SK-N-SH (cell line): Measurements from ENCODE around the gene PA2G4. TPM values are rescaled to one million over a fixed set of nuclear protein-coding genes. Genes with fewer than 3 reads are reported as not detected.

Experiments used
- CTCF ChIA-PET: fragments of 300-600, 350-600 bp; formaldehyde crosslinking; extraction: SDS; loops from one replicate; lab custom pipeline; 2021; lab: Yijun Ruan, JAX
- POLR2A ChIA-PET: fragments of 350-600 bp; sonication (Branson Sonifier 250); formaldehyde crosslinking; extraction: SDS; loops from one replicate; lab custom pipeline; 2020; ENCODE audit warnings: antibody characterized with exemption, inconsistent platforms; lab: Yijun Ruan, JAX
- DNase-seq: peaks from one replicate; pipeline ENCODE4 v3.0.0; 2012
- H2AFZ ChIP-seq: fragments of 200-600 bp; sonication (generic); 2 replicates; pipeline ENCODE4 v1.8.1; 2016; ENCODE audit warnings: antibody characterized with exemption, mild to moderate bottlenecking, low read depth
- H3F3A ChIP-seq: fragments of 200-600 bp; sonication (generic); replicated peaks from 2 replicates; pipeline ENCODE3; 2016; ENCODE audit warnings: antibody characterized with exemption, mild to moderate bottlenecking; ENCODE audit not compliant: insufficient read depth
- H3K27ac ChIP-seq, 2 experiments: fragments of 200-500 bp in 1 of 2; fragments of 200-600 bp in 1 of 2; sonication (Bioruptor generic) in 1 of 2; sonication (generic), shearing (Covaris generic) in 1 of 2; 2 replicates each; pipeline versions ENCODE4 v1.5.1 to v1.6.1; 2014 to 2016; ENCODE audit warnings: low read depth in 2 of 2, inconsistent platforms in 1 of 2, low read length in 1 of 2, mild to moderate bottlenecking in 1 of 2, mixed read lengths in 1 of 2
- H3K27me3 ChIP-seq: fragments of 200-600 bp; sonication (generic), shearing (Covaris generic); 2 replicates; pipeline ENCODE4 v1.6.1; 2016; ENCODE audit warnings: mixed run types; ENCODE audit not compliant: insufficient read depth
- H3K36me3 ChIP-seq, 2 experiments: fragments of 200-500 bp in 1 of 2; fragments of 200-600 bp in 1 of 2; sonication (Bioruptor generic) in 1 of 2; sonication (generic) in 1 of 2; replicated peaks in 1 of 2; 2 replicates each; pipeline versions ENCODE3 to v1.5.1; 2014 to 2016; ENCODE audit warnings: low read length in 1 of 2, mild to moderate bottlenecking in 1 of 2; ENCODE audit not compliant: insufficient read depth in 2 of 2, control insufficient read depth in 1 of 2
- H3K4me1 ChIP-seq, 2 experiments: fragments of 200-500 bp in 1 of 2; fragments of 200-600 bp in 1 of 2; sonication (Bioruptor generic) in 1 of 2; sonication (generic), shearing (Covaris generic) in 1 of 2; 2 replicates each; pipeline versions ENCODE4 v1.5.1 to v1.6.1; 2014 to 2016; ENCODE audit warnings: low read depth in 1 of 2, low read length in 1 of 2, mixed run types in 1 of 2; ENCODE audit not compliant: insufficient read depth in 2 of 2, control insufficient read depth in 1 of 2
- H3K4me2 ChIP-seq: fragments of 200-600 bp; sonication (generic), shearing (Covaris generic); 2 replicates; pipeline ENCODE4 v1.6.1; 2017; ENCODE audit warnings: mixed run types
- H3K4me3 ChIP-seq, 2 experiments: fragments of 200-500 bp in 1 of 2; fragments of 200-600 bp in 1 of 2; sonication (Bioruptor generic) in 1 of 2; sonication (generic), shearing (Covaris generic) in 1 of 2; 2 replicates each; pipeline versions ENCODE4 v1.5.1 to v1.8.1; 2014 to 2016; ENCODE audit warnings: low read depth in 2 of 2, inconsistent platforms in 1 of 2, low read length in 1 of 2, mild to moderate bottlenecking in 1 of 2, mixed read lengths in 1 of 2, moderate library complexity in 1 of 2
- H3K79me2 ChIP-seq: fragments of 200-600 bp; sonication (generic); 2 replicates; pipeline ENCODE4 v1.8.1; 2017; ENCODE audit warnings: mild to moderate bottlenecking; ENCODE audit not compliant: insufficient read depth
- H3K9ac ChIP-seq: fragments of 200-600 bp; sonication (generic); 2 replicates; pipeline ENCODE4 v1.6.1; 2017; ENCODE audit warnings: mixed run types
- H3K9me2 ChIP-seq: fragments of 200-600 bp; sonication (generic); 2 replicates; pipeline ENCODE4 v1.6.1; 2017; ENCODE audit warnings: mixed run types
- H3K9me3 ChIP-seq: fragments of 200-600 bp; sonication (generic); 2 replicates; pipeline ENCODE4 v1.6.1; 2017; ENCODE audit warnings: mixed run types, mild to moderate bottlenecking, moderate library complexity
- H4K20me1 ChIP-seq: fragments of 200-600 bp; sonication (generic); 2 replicates; pipeline ENCODE4 v1.6.1; 2017; ENCODE audit warnings: mild to moderate bottlenecking, mixed run types; ENCODE audit not compliant: insufficient read depth
- CHD2 ChIP-seq: fragments of 150-350 bp; IDR thresholded peaks from 2 replicates; pipeline ENCODE4 v1.6.1; 2018; ENCODE audit warnings: low read length; ENCODE audit not compliant: partially characterized antibody
- FOSL2 ChIP-seq: IDR thresholded peaks from 2 replicates; pipeline ENCODE4 v1.4.0; 2012; ENCODE audit warnings: low read depth, mild to moderate bottlenecking, moderate library complexity, borderline replicate concordance
- FOXJ3 ChIP-seq: sonication (generic); formaldehyde crosslinking; IDR thresholded peaks from 2 replicates; pipeline ENCODE4 v1.5.1; 2020; ENCODE audit warnings: mild to moderate bottlenecking, missing genetic modification reagents
- GATA2 ChIP-seq: sonication (generic); formaldehyde crosslinking; IDR thresholded peaks from 2 replicates; pipeline ENCODE4 v1.5.0; 2020; ENCODE audit warnings: mild to moderate bottlenecking, missing genetic modification reagents
- PBX3 ChIP-seq: IDR thresholded peaks from 2 replicates; pipeline ENCODE4; 2012
- RCOR1 ChIP-seq: fragments of 150-350 bp; IDR thresholded peaks from 2 replicates; pipeline ENCODE4 v1.6.1; 2017; ENCODE audit warnings: antibody characterized with exemption, low read length
- REST ChIP-seq: IDR thresholded peaks from 2 replicates; pipeline ENCODE4 v1.6.1; 2012; ENCODE audit warnings: mild to moderate bottlenecking, low read depth, low read length, moderate library complexity
- RFX5 ChIP-seq: IDR thresholded peaks from 2 replicates; pipeline ENCODE4 v1.6.1; 2012; ENCODE audit warnings: mild to moderate bottlenecking, improper control_type of control experiment, low read length
- SMC3 ChIP-seq: IDR thresholded peaks from 2 replicates; pipeline ENCODE4 v1.6.1; 2012; ENCODE audit warnings: low read depth, low read length, improper control_type of control experiment
- TEAD4 ChIP-seq: IDR thresholded peaks from 2 replicates; pipeline ENCODE4 v1.4.0; 2012; ENCODE audit warnings: mild to moderate bottlenecking, borderline replicate concordance; ENCODE audit not compliant: insufficient read depth
- USF2 ChIP-seq: fragments of 150-350 bp; IDR thresholded peaks from 2 replicates; pipeline ENCODE4 v1.6.1; 2017; ENCODE audit warnings: antibody characterized with exemption, low read length, low read depth, borderline replicate concordance
- WGBS: methylation state at CpG from one replicate; pipeline ENCODE4 v1.1.6; 2017; ENCODE audit warnings: low lambda C conversion rate; 5-methylcytosine and 5-hydroxymethylcytosine counted together
- polyA plus RNA-seq, 3 experiments: library from polyadenylated mRNA; depleted of rRNA; stranded (reverse); fragments of >200 nt; gene quantifications; 2 replicates each; pipeline ENCODE4 v1.2.3, GENCODE V29; 2012
- TF ChIP-seq, protein P1 (sequence below): IDR thresholded peaks from 2 replicates; pipeline ENCODE4 v1.4.0; 2012; ENCODE audit warnings: low read depth, borderline replicate concordance
- TF ChIP-seq, protein P2 (sequence below): fragments of 150-350 bp; IDR thresholded peaks from 2 replicates; pipeline ENCODE4 v1.6.1; 2016; ENCODE audit warnings: mild to moderate bottlenecking, low read depth, low read length

PA2G4 gene
- polyA plus RNA-seq, 1 of the 3 experiments (the other 2 are of a cell fraction): 207 TPM

DNA sequence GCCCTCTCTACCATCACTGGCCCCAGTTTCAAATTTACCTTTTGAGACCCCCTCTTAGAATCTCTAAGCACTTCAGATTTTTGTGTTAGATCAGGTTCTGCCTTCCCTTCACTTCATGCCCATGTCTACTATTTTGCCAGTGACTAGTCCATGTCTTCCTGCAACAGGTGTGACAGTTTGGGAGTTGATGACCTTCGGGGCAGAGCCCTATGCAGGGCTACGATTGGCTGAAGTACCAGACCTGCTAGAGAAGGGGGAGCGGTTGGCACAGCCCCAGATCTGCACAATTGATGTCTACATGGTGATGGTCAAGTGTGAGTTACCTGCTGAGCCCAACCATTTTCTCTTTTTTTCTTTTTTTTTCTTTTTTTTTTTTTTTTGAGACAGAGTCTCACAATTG lies 5.8 kb upstream of the PA2G4 start (continued):
- TF ChIP-seq USF2: no peak
- TF ChIP-seq RFX5: no peak
- TF ChIP-seq, protein P1, sequence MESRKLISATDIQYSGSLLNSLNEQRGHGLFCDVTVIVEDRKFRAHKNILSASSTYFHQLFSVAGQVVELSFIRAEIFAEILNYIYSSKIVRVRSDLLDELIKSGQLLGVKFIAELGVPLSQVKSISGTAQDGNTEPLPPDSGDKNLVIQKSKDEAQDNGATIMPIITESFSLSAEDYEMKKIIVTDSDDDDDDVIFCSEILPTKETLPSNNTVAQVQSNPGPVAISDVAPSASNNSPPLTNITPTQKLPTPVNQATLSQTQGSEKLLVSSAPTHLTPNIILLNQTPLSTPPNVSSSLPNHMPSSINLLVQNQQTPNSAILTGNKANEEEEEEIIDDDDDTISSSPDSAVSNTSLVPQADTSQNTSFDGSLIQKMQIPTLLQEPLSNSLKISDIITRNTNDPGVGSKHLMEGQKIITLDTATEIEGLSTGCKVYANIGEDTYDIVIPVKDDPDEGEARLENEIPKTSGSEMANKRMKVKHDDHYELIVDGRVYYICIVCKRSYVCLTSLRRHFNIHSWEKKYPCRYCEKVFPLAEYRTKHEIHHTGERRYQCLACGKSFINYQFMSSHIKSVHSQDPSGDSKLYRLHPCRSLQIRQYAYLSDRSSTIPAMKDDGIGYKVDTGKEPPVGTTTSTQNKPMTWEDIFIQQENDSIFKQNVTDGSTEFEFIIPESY: no peak

DNA sequence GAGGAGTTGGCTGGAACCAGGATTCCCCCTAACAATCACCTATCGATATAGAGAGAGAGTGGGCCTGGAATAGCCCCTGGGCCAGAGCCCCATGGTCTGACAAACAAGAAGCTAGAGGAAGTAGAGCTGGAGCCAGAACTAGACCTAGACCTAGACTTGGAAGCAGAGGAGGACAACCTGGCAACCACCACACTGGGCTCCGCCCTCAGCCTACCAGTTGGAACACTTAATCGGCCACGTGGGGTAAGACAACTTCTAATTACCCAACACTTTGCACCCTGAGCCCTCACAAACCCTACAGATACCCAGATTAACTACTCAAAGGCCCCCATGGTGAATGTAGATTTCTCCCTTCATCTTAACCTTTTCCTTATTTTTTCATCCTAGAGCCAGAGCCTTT lies 4.6 kb upstream of the PA2G4 start:
- H3K4me3 ChIP-seq: no peak overlapping the region
- H3K9me3 ChIP-seq: no peaks in the 10 kb centered on the region
- H3K36me3 ChIP-seq: no peaks in the 10 kb centered on the region
- no peaks in the 10 kb centered on the region for H4K20me1 ChIP-seq
- DNase-seq: no peak
- H3K9me2 ChIP-seq: no peaks in the 10 kb centered on the region
- peaks cover 19% of the 10 kb centered on the region; the same call in 1 of the 2 replicates for H3K27me3 ChIP-seq
- peaks cover 0 to 4% of the 10 kb centered on the region in 2 experiments; a peak in 2 of 4 replicates for H3K4me1 ChIP-seq
- CTCF ChIA-PET: no interaction called here
- H3K79me2 ChIP-seq: peaks cover 4% of the 10 kb centered on the region
- TF ChIP-seq FOXJ3 (CRISPR knock-in tag): no peak
- TF ChIP-seq SMC3: no peak
- no peak for TF ChIP-seq REST
- TF ChIP-seq FOSL2: no peak
- TF ChIP-seq GATA2 (CRISPR knock-in tag): no peak
- no peak for TF ChIP-seq RCOR1
- TF ChIP-seq, protein P2, sequence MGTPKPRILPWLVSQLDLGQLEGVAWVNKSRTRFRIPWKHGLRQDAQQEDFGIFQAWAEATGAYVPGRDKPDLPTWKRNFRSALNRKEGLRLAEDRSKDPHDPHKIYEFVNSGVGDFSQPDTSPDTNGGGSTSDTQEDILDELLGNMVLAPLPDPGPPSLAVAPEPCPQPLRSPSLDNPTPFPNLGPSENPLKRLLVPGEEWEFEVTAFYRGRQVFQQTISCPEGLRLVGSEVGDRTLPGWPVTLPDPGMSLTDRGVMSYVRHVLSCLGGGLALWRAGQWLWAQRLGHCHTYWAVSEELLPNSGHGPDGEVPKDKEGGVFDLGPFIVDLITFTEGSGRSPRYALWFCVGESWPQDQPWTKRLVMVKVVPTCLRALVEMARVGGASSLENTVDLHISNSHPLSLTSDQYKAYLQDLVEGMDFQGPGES: no peak
- no peak for TF ChIP-seq PBX3
- no peak for TF ChIP-seq CHD2
- no peak for TF ChIP-seq TEAD4
- POLR2A ChIA-PET: interaction anchor here (0.7 kb wide), 1 partner anchor 163 kb away, joined by 3 read pairs; no protein-coding TSS in a partner anchor
- WGBS: 84% methylated on average over 4 of the region's 4 CpGs
- H3K27ac ChIP-seq: no peak overlapping the region
- H3F3A ChIP-seq: no peaks in the 10 kb centered on the region
- no peak overlapping the region for H2AFZ ChIP-seq
- no peak overlapping the region for H3K9ac ChIP-seq
- no peak overlapping the region for H3K4me2 ChIP-seq
